ENCODE data around the gene COL9A1. TPM values are rescaled to one million over a fixed set of nuclear protein-coding genes. Genes with fewer than 3 reads are reported as not detected.

The COL9A1 gene
- total RNA-seq, 1 donor from 2014 or later = not detected

- Mint-ChIP-seq H3K27ac (no peak overlapping the region), H3K4me3 (no peak overlapping the region), H3K9me3 (no peaks in the 10 kb centered on the region), H3K36me3 (ENCODE audit: low read depth) (no peaks in the 10 kb centered on the region), H3K27me3 (ENCODE audit: insufficient read depth) (peaks cover 27% of the 10 kb centered on the region), H3K4me1 (ENCODE audit: low read depth) (no peaks in the 10 kb centered on the region)
- intact Hi-C loops (cut with micrococcal nuclease) = no loop called here
- DNase-seq (ENCODE audit: low spot score) = no peak
These were observed 20.5 kb downstream of the COL9A1 start for GRCh38 chr6:70282312-70282918.

- no peaks in the 10 kb centered on the region for H3K36me3 Mint-ChIP-seq (ENCODE audit: low read depth)
- intact Hi-C loops (cut with micrococcal nuclease) = no loop called here
- H3K4me3 Mint-ChIP-seq = no peak overlapping the region
- no peak for DNase-seq (ENCODE audit: low spot score)
- no peaks in the 10 kb centered on the region for H3K4me1 Mint-ChIP-seq (ENCODE audit: low read depth)
- H3K27ac Mint-ChIP-seq = no peak overlapping the region
- peaks cover 27% of the 10 kb centered on the region for H3K27me3 Mint-ChIP-seq (ENCODE audit: insufficient read depth)
- no peaks in the 10 kb centered on the region for H3K9me3 Mint-ChIP-seq
These were observed 21.0 kb downstream of the COL9A1 start for GRCh38 chr6:70281923-70282311.

- no peak overlapping the region for H3K4me3 Mint-ChIP-seq
- no peaks in the 10 kb centered on the region for H3K4me1 Mint-ChIP-seq (ENCODE audit: low read depth)
- no peak for DNase-seq (ENCODE audit: low spot score)
- no peaks in the 10 kb centered on the region for H3K9me3 Mint-ChIP-seq
- H3K36me3 Mint-ChIP-seq (ENCODE audit: low read depth) = no peaks in the 10 kb centered on the region
- intact Hi-C loops (cut with micrococcal nuclease) = no loop called here
- peaks cover 27% of the 10 kb centered on the region for H3K27me3 Mint-ChIP-seq (ENCODE audit: insufficient read depth)
- H3K27ac Mint-ChIP-seq = no peak overlapping the region
These were observed 22.5 kb downstream of the COL9A1 start for GRCh38 chr6:70280400-70280853.

GRCh38 chr6:70277470-70277869 lies 25.4 kb downstream of the COL9A1 start:
- DNase-seq (ENCODE audit: low spot score) = no peak
- Mint-ChIP-seq H3K27me3 (ENCODE audit: insufficient read depth) (peaks cover 15% of the 10 kb centered on the region), H3K4me3 (no peak overlapping the region), H3K27ac (no peak overlapping the region), H3K36me3 (ENCODE audit: low read depth) (no peaks in the 10 kb centered on the region), H3K4me1 (ENCODE audit: low read depth) (no peaks in the 10 kb centered on the region), H3K9me3 (no peaks in the 10 kb centered on the region)
- intact Hi-C loops (cut with micrococcal nuclease) = no loop called here

- Mint-ChIP-seq H3K4me3 (no peak overlapping the region), H3K9me3 (no peaks in the 10 kb centered on the region), H3K27me3 (ENCODE audit: insufficient read depth) (peaks cover 7% of the 10 kb centered on the region), H3K27ac (no peak overlapping the region), H3K4me1 (ENCODE audit: low read depth) (no peaks in the 10 kb centered on the region), H3K36me3 (ENCODE audit: low read depth) (no peaks in the 10 kb centered on the region)
- intact Hi-C loops (cut with micrococcal nuclease) = no loop called here
- DNase-seq (ENCODE audit: low spot score) = no peak
These were observed 28.5 kb downstream of the COL9A1 start for GRCh38 chr6:70274338-70274737.

GRCh38 chr6:70272071-70272470 lies 30.8 kb downstream of the COL9A1 start:
- DNase-seq (ENCODE audit: low spot score) = no peak
- Mint-ChIP-seq H3K9me3 (no peaks in the 10 kb centered on the region), H3K4me1 (ENCODE audit: low read depth) (no peaks in the 10 kb centered on the region), H3K36me3 (ENCODE audit: low read depth) (no peaks in the 10 kb centered on the region), H3K4me3 (no peak overlapping the region), H3K27me3 (ENCODE audit: insufficient read depth) (no peaks in the 10 kb centered on the region), H3K27ac (no peak overlapping the region)
- intact Hi-C loops (cut with micrococcal nuclease) = no loop called here

- no peaks in the 10 kb centered on the region for H3K27me3 Mint-ChIP-seq (ENCODE audit: insufficient read depth)
- no peaks in the 10 kb centered on the region for H3K9me3 Mint-ChIP-seq
- H3K27ac Mint-ChIP-seq = no peak overlapping the region
- DNase-seq (ENCODE audit: low spot score) = no peak
- no peaks in the 10 kb centered on the region for H3K4me1 Mint-ChIP-seq (ENCODE audit: low read depth)
- H3K36me3 Mint-ChIP-seq (ENCODE audit: low read depth) = no peaks in the 10 kb centered on the region
- no peak overlapping the region for H3K4me3 Mint-ChIP-seq
- intact Hi-C loops (cut with micrococcal nuclease) = no loop called here
These were observed 32.4 kb downstream of the COL9A1 start for GRCh38 chr6:70270287-70271005.

GRCh38 chr6:70266142-70266541 lies 36.7 kb downstream of the COL9A1 start:
- H3K4me1 Mint-ChIP-seq (ENCODE audit: low read depth) = no peaks in the 10 kb centered on the region
- no peak for DNase-seq (ENCODE audit: low spot score)
- no peak overlapping the region for H3K4me3 Mint-ChIP-seq
- H3K27me3 Mint-ChIP-seq (ENCODE audit: insufficient read depth) = no peaks in the 10 kb centered on the region
- H3K36me3 Mint-ChIP-seq (ENCODE audit: low read depth) = no peaks in the 10 kb centered on the region
- intact Hi-C loops (cut with micrococcal nuclease) = no loop called here
- no peak overlapping the region for H3K27ac Mint-ChIP-seq
- no peaks in the 10 kb centered on the region for H3K9me3 Mint-ChIP-seq

GRCh38 chr6:70264306-70264705 lies 38.6 kb downstream of the COL9A1 start:
- H3K4me1 Mint-ChIP-seq (ENCODE audit: low read depth) = no peaks in the 10 kb centered on the region
- no peaks in the 10 kb centered on the region for H3K9me3 Mint-ChIP-seq
- intact Hi-C loops (cut with micrococcal nuclease) = no loop called here
- H3K27ac Mint-ChIP-seq = no peak overlapping the region
- no peaks in the 10 kb centered on the region for H3K27me3 Mint-ChIP-seq (ENCODE audit: insufficient read depth)
- no peak overlapping the region for H3K4me3 Mint-ChIP-seq
- no peaks in the 10 kb centered on the region for H3K36me3 Mint-ChIP-seq (ENCODE audit: low read depth)
- no peak for DNase-seq (ENCODE audit: low spot score)

- Mint-ChIP-seq H3K27ac (no peak overlapping the region), H3K27me3 (ENCODE audit: insufficient read depth) (no peaks in the 10 kb centered on the region), H3K36me3 (ENCODE audit: low read depth) (no peaks in the 10 kb centered on the region), H3K4me1 (ENCODE audit: low read depth) (no peaks in the 10 kb centered on the region), H3K4me3 (no peak overlapping the region), H3K9me3 (no peaks in the 10 kb centered on the region)
- no peak for DNase-seq (ENCODE audit: low spot score)
- intact Hi-C loops (cut with micrococcal nuclease) = no loop called here
These were observed 44.4 kb downstream of the COL9A1 start for GRCh38 chr6:70258483-70258882.

- no peaks in the 10 kb centered on the region for H3K36me3 Mint-ChIP-seq (ENCODE audit: low read depth)
- intact Hi-C loops (cut with micrococcal nuclease) = no loop called here
- H3K27me3 Mint-ChIP-seq (ENCODE audit: insufficient read depth) = no peaks in the 10 kb centered on the region
- H3K4me3 Mint-ChIP-seq = no peak overlapping the region
- no peaks in the 10 kb centered on the region for H3K4me1 Mint-ChIP-seq (ENCODE audit: low read depth)
- H3K27ac Mint-ChIP-seq = no peak overlapping the region
- no peak for DNase-seq (ENCODE audit: low spot score)
- no peaks in the 10 kb centered on the region for H3K9me3 Mint-ChIP-seq
These were observed 45.1 kb downstream of the COL9A1 start for GRCh38 chr6:70257768-70258273.

GRCh38 chr6:70254784-70255183 lies 48.1 kb downstream of the COL9A1 start:
- intact Hi-C loops (cut with micrococcal nuclease) = no loop called here
- no peak for DNase-seq (ENCODE audit: low spot score)
- Mint-ChIP-seq H3K36me3 (ENCODE audit: low read depth) (no peaks in the 10 kb centered on the region), H3K9me3 (no peaks in the 10 kb centered on the region), H3K4me3 (no peak overlapping the region), H3K4me1 (ENCODE audit: low read depth) (no peaks in the 10 kb centered on the region), H3K27me3 (ENCODE audit: insufficient read depth) (no peaks in the 10 kb centered on the region), H3K27ac (no peak overlapping the region)

- no peak overlapping the region for H3K27ac Mint-ChIP-seq
- H3K4me1 Mint-ChIP-seq (ENCODE audit: low read depth) = no peaks in the 10 kb centered on the region
- no peak for DNase-seq (ENCODE audit: low spot score)
- no peaks in the 10 kb centered on the region for H3K36me3 Mint-ChIP-seq (ENCODE audit: low read depth)
- intact Hi-C loops (cut with micrococcal nuclease) = no loop called here
- H3K4me3 Mint-ChIP-seq = no peak overlapping the region
- H3K9me3 Mint-ChIP-seq = no peaks in the 10 kb centered on the region
- no peaks in the 10 kb centered on the region for H3K27me3 Mint-ChIP-seq (ENCODE audit: insufficient read depth)
These were observed 49.0 kb downstream of the COL9A1 start for GRCh38 chr6:70253923-70254322.
